OCI-LY7 (cell line): Measurements from ENCODE around the gene ID1. TPM values are rescaled to one million over a fixed set of nuclear protein-coding genes. Genes with fewer than 3 reads are reported as not detected.

ENCODE experiments used
- Bru-seq: library from RNA; stranded (reverse); fragments of 400-500 nt; gene quantifications from one replicate; lab custom pipeline; 2021; lab: Mats Ljungman, UMichigan
- BruChase-seq, 2 experiments: library from RNA; stranded (reverse); fragments of 400-500 nt; gene quantifications; one replicate each; lab custom pipeline; 2021; lab: Mats Ljungman, UMichigan
- BruUV-seq: library from RNA; stranded (reverse); fragments of 400-500 nt; replicated peaks from 2 replicates; lab custom pipeline; 2021; lab: Mats Ljungman, UMichigan
- CTCF ChIA-PET: fragments of 300-600 bp; sonication (Branson Sonifier 250); formaldehyde crosslinking; loops from one replicate; lab custom pipeline; 2022; ENCODE audit warnings: antibody characterized with exemption; ENCODE audit not compliant: unreplicated experiment; lab: Charles Lee
- POLR2A ChIA-PET: fragments of 300-600 bp; sonication (Branson Sonifier 250); formaldehyde crosslinking; loops from one replicate; lab custom pipeline; 2022; ENCODE audit warnings: antibody characterized with exemption; lab: Charles Lee
- DNase-seq: peaks from one replicate; pipeline ENCODE4 v3.0.0-alpha.2; 2015; ENCODE audit warnings: low spot score
- H2AFZ ChIP-seq: fragments of 200-600 bp; sonication (generic), shearing (Covaris generic); 2 replicates; pipeline ENCODE4 v1.6.1; 2014; ENCODE audit warnings: mild to moderate bottlenecking, antibody characterized with exemption, low read length, moderate library complexity
- H3K27ac ChIP-seq: fragments of 200-600 bp; sonication (generic); 2 replicates; pipeline ENCODE4 v1.5.1; 2014; ENCODE audit warnings: mixed run types, low read depth, mild to moderate bottlenecking, moderate library complexity, low read length, inconsistent platforms; ENCODE audit not compliant: poor library complexity, severe bottlenecking
- H3K36me3 ChIP-seq: fragments of 200-600 bp; sonication (generic); 2 replicates; pipeline ENCODE4 v1.6.1; 2014; ENCODE audit warnings: mild to moderate bottlenecking, antibody characterized with exemption, low read length, moderate library complexity, mixed read lengths; ENCODE audit not compliant: insufficient read depth
- H3K4me1 ChIP-seq: fragments of 200-600 bp; sonication (generic); 2 replicates; pipeline ENCODE4 v1.5.1; 2014; ENCODE audit warnings: mild to moderate bottlenecking, low read length; ENCODE audit not compliant: insufficient read depth, poor library complexity, severe bottlenecking
- H3K4me2 ChIP-seq: fragments of 200-600 bp; sonication (generic); 2 replicates; pipeline ENCODE4 v1.6.1; 2014; ENCODE audit warnings: mild to moderate bottlenecking, low read length
- H3K4me3 ChIP-seq: fragments of 200-600 bp; sonication (generic); 2 replicates; pipeline ENCODE4 v1.5.1; 2014; ENCODE audit warnings: mild to moderate bottlenecking, low read depth, low read length; ENCODE audit not compliant: poor library complexity, severe bottlenecking
- H3K79me2 ChIP-seq: fragments of 200-600 bp; sonication (generic); 2 replicates; pipeline ENCODE4 v1.6.1; 2016; ENCODE audit warnings: low read depth, mild to moderate bottlenecking, low read length, moderate library complexity, mixed read lengths; ENCODE audit not compliant: insufficient read depth
- H3K9me2 ChIP-seq: fragments of 200-600 bp; sonication (generic); 2 replicates; pipeline ENCODE4 v1.6.1; 2016; ENCODE audit warnings: mild to moderate bottlenecking, low read length, mixed read lengths; ENCODE audit not compliant: insufficient read depth
- H3K9me3 ChIP-seq: fragments of 200-600 bp; sonication (generic); 2 replicates; pipeline ENCODE4 v1.6.1; 2014; ENCODE audit warnings: mild to moderate bottlenecking, mixed run types, low read length, mixed read lengths
- H4K20me1 ChIP-seq: fragments of 200-600 bp; sonication (generic); 2 replicates; pipeline ENCODE4 v1.6.1; 2014; ENCODE audit warnings: mild to moderate bottlenecking, antibody characterized with exemption, low read length, moderate library complexity, mixed read lengths; ENCODE audit not compliant: insufficient read depth
- EZH2phosphoT487 ChIP-seq: fragments of 200-600 bp; sonication (generic); IDR thresholded peaks from 2 replicates; pipeline ENCODE4 v1.6.1; 2018; ENCODE audit warnings: low read depth, borderline replicate concordance, mild to moderate bottlenecking, mixed run types, antibody characterized with exemption, low read length, moderate library complexity, mixed read lengths
- intact Hi-C: fragments of 100-400 bp; cut with micrococcal nuclease; formaldehyde crosslinking; loops from one replicate; pipeline ENCODE4 v1.10.0; 2022; ENCODE audit not compliant: unreplicated experiment
- long read RNA-seq: library from polyadenylated mRNA; stranded (forward); transcript quantifications from one replicate; pipeline ENCODE4 v2.0.0, GENCODE V29; 2022
- total RNA-seq, 2 experiments: library from RNA; depleted of rRNA in 1 of 2; stranded (reverse); fragments of >200 nt in 1 of 2; shearing (Covaris generic) in 1 of 2; gene quantifications; 2 replicates each; pipeline ENCODE4 v1.2.3, GENCODE V29; 2014 to 2022
- TF ChIP-seq, protein P1 (sequence below): fragments of 200-600 bp; sonication (generic); conservative IDR thresholded peaks from 2 replicates; pipeline ENCODE4 v1.5.1; 2014; ENCODE audit warnings: mild to moderate bottlenecking, antibody characterized with exemption, low read length, moderate library complexity, mixed read lengths

Gene ID1, protein sequence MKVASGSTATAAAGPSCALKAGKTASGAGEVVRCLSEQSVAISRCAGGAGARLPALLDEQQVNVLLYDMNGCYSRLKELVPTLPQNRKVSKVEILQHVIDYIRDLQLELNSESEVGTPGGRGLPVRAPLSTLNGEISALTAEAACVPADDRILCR
- total RNA-seq (2014; rRNA removed; shearing (Covaris generic)), result 3.3 and 4.7 TPM in 2 replicates
- 2.0 and 3.6 TPM in 2 replicates for total RNA-seq (2022)
- Bru-seq, nascent RNA, result percentile 55 among the genes with signal in this experiment
- BruChase-seq, experiment 1, labeled RNA remaining after a 6-hour chase, result percentile 41 among the genes with signal in this experiment
- BruChase-seq, experiment 2, labeled RNA remaining after a 2-hour chase, result percentile 60 among the genes with signal in this experiment
- long read RNA-seq, partial matches to known transcripts, result 0 of 1 reads
- long read RNA-seq, other reads (novel, unspliced or antisense), result 0 of 1 reads

DNA sequence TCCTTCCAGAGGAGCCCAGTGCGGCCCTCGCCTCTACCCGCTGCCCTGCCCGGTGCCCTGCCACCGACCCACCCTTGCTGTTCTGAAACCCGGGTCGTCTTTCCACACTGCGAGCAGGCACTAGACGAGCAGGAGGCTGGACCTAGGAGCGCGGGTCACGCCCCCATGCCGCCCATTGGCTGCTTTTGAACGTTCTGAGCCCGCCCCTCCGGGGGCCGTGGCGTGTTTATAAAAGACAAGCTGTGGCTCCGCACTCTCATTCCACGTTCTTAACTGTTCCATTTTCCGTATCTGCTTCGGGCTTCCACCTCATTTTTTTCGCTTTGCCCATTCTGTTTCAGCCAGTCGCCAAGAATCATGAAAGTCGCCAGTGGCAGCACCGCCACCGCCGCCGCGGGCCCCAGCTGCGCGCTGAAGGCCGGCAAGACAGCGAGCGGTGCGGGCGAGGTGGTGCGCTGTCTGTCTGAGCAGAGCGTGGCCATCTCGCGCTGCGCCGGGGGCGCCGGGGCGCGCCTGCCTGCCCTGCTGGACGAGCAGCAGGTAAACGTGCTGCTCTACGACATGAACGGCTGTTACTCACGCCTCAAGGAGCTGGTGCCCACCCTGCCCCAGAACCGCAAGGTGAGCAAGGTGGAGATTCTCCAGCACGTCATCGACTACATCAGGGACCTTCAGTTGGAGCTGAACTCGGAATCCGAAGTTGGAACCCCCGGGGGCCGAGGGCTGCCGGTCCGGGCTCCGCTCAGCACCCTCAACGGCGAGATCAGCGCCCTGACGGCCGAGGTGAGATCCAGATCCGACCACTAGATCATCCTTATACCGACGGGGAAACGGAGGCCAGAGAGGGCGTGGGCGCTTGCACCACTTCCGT, at the start of gene ID1:
Gene ID1, plus strand, starts transcription at position 259 of the 871 bp plus-strand sequence. Its CDS starts 99 bp downstream, at position 358.
- Histone ChIP-seq H4K20me1 (no peaks in the 10 kb centered on the region), H2AFZ (peak within 1 kb of the TSS; percentile 72; the same call in 1 of the 2 replicates), H3K4me3 (peak within 1 kb of the TSS; percentile 70), H3K9me2 (no peaks in the 10 kb centered on the region), H3K4me2 (peak within 1 kb of the TSS; percentile 92), H3K9me3 (no peaks in the 10 kb centered on the region), H3K36me3 (no peaks in the 10 kb centered on the region), H3K27ac (no peak within 1 kb of the TSS), H3K79me2 (no peaks in the 10 kb centered on the region), H3K4me1 (peaks cover 20% of the 10 kb centered on the region)
- TSS peak; percentile 96 for BruUV-seq
- CTCF ChIA-PET, result interaction anchor here (0.7 to 1.2 kb wide), 5 partner anchors 19 to 44 kb away, joined by 3 to 5 read pairs (median 4); no protein-coding TSS in a partner anchor
- intact Hi-C loops, result loop anchor here (2.0 kb wide), 1 partner anchor 32 kb away; no protein-coding TSS in a partner anchor
- POLR2A ChIA-PET, result interaction anchor here (1.1 to 2.6 kb wide), 2 partner anchors 33 to 37 kb away, joined by 3 to 19 read pairs; no protein-coding TSS in a partner anchor
- DNase-seq, result peak; percentile 90
- no peak; the same call in 1 of the 2 replicates for TF ChIP-seq EZH2phosphoT487
- TF ChIP-seq, protein P1, sequence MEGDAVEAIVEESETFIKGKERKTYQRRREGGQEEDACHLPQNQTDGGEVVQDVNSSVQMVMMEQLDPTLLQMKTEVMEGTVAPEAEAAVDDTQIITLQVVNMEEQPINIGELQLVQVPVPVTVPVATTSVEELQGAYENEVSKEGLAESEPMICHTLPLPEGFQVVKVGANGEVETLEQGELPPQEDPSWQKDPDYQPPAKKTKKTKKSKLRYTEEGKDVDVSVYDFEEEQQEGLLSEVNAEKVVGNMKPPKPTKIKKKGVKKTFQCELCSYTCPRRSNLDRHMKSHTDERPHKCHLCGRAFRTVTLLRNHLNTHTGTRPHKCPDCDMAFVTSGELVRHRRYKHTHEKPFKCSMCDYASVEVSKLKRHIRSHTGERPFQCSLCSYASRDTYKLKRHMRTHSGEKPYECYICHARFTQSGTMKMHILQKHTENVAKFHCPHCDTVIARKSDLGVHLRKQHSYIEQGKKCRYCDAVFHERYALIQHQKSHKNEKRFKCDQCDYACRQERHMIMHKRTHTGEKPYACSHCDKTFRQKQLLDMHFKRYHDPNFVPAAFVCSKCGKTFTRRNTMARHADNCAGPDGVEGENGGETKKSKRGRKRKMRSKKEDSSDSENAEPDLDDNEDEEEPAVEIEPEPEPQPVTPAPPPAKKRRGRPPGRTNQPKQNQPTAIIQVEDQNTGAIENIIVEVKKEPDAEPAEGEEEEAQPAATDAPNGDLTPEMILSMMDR, result no peak

DNA sequence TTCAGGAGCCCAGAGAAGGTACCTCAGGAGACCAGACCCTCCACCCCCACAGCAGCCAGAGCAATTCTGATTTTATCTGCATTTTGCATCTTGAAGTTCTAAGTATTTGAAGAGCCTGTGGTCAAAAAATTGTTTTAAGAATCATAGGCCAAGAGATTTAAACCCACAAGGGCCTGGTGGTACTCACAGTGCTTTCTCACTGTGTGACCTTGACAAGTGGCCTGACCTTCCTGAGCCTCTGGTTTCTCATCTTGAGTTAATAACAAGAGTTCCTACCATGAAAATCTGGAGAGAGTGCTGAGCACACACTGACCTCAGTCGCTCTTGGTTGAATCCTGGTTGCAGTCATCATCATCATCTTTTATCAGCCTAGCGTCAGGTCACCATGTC, 45.4 kb upstream of the ID1 start:
- no peak for TF ChIP-seq EZH2phosphoT487
- TF ChIP-seq, protein P1, result no peak
- Histone ChIP-seq H3K27ac (no peak overlapping the region), H3K4me1 (peaks cover 9% of the 10 kb centered on the region), H3K9me2 (no peaks in the 10 kb centered on the region), H3K36me3 (peaks cover 60% of the 10 kb centered on the region), H3K4me3 (no peak overlapping the region), H3K79me2 (no peaks in the 10 kb centered on the region), H3K9me3 (no peaks in the 10 kb centered on the region), H4K20me1 (no peaks in the 10 kb centered on the region), H3K4me2 (no peak overlapping the region), H2AFZ (no peak overlapping the region)
- ChIA-PET POLR2A (no interaction called here), CTCF (interaction anchor here (0.6 to 1.3 kb wide), 2 partner anchors 10 to 53 kb away, joined by 3 to 13 read pairs; no protein-coding TSS in a partner anchor)
- DNase-seq, result no peak
- intact Hi-C loops, result loop anchor here (1.0 kb wide), 1 partner anchor 53 kb away; no protein-coding TSS in a partner anchor
- no TSS peak for BruUV-seq
